Neuronal stem cell (in vitro differentiated cells): ENCODE measurements around the gene TLCD3A.

ENCODE experiments used
- DNase-seq: peaks from one replicate; pipeline ENCODE4 v3.0.0-alpha.2; 2013; ENCODE audit warnings: low spot score
- H2AFZ ChIP-seq: one replicate; pipeline ENCODE4 v1.6.1; 2013; ENCODE audit warnings: mild to moderate bottlenecking, low read length, inconsistent platforms
- H2AK5ac ChIP-seq: 2 replicates; pipeline ENCODE4 v1.6.1; 2013; ENCODE audit warnings: low read depth, mild to moderate bottlenecking, inconsistent platforms, low read length, moderate library complexity, mixed read lengths
- H2BK120ac ChIP-seq: 2 replicates; pipeline ENCODE4 v1.6.1; 2013; ENCODE audit warnings: low read depth, mild to moderate bottlenecking, inconsistent platforms, low read length, moderate library complexity, mixed read lengths
- H2BK12ac ChIP-seq: one replicate; pipeline ENCODE4 v1.6.1; 2013; ENCODE audit warnings: low read length, inconsistent platforms
- H2BK15ac ChIP-seq: 2 replicates; pipeline ENCODE4 v1.6.1; 2013; ENCODE audit warnings: mild to moderate bottlenecking, low read length, inconsistent platforms, mixed read lengths
- H2BK5ac ChIP-seq: one replicate; pipeline ENCODE4 v1.6.1; 2013; ENCODE audit warnings: inconsistent platforms, mild to moderate bottlenecking, low read length, moderate library complexity
- H3K14ac ChIP-seq: one replicate; pipeline ENCODE4 v1.6.1; 2013; ENCODE audit warnings: low read length, inconsistent platforms
- H3K18ac ChIP-seq: 2 replicates; pipeline ENCODE4 v1.6.1; 2013; ENCODE audit warnings: low read length, inconsistent platforms
- H3K23ac ChIP-seq: 2 replicates; pipeline ENCODE4 v1.6.1; 2013; ENCODE audit warnings: low read depth, mild to moderate bottlenecking, mixed read lengths, low read length, inconsistent platforms; ENCODE audit not compliant: poor library complexity
- H3K27ac ChIP-seq: replicated peaks from 3 replicates; pipeline ENCODE4 v1.5.1; 2013; ENCODE audit warnings: low read length, inconsistent platforms
- H3K27me3 ChIP-seq, 3 experiments: 2 replicates each; pipeline ENCODE4 v1.6.1; 2013; ENCODE audit warnings: low read length in 3 of 3, mild to moderate bottlenecking in 2 of 3, inconsistent platforms in 1 of 3, low read depth in 1 of 3, mixed read lengths in 1 of 3, moderate library complexity in 1 of 3; ENCODE audit not compliant: control insufficient read depth in 3 of 3, insufficient read depth in 3 of 3
- H3K36me3 ChIP-seq, 2 donors: replicated peaks in 1 of 2; 2 replicates each; pipeline ENCODE4 v1.6.1; 2013; ENCODE audit warnings: low read length in 2 of 2; ENCODE audit not compliant: control insufficient read depth in 2 of 2, insufficient read depth in 2 of 2
- H3K4ac ChIP-seq: 2 replicates; pipeline ENCODE4 v1.6.1; 2013; ENCODE audit warnings: inconsistent platforms, mild to moderate bottlenecking, low read length, moderate library complexity
- H3K4me1 ChIP-seq, 2 donors: 1 replicate in 1 of 2; 2 replicates in 1 of 2; pipeline ENCODE4 v1.6.1; 2013; ENCODE audit warnings: low read length in 2 of 2, low read depth in 1 of 2; ENCODE audit not compliant: control insufficient read depth in 2 of 2, insufficient read depth in 1 of 2
- H3K4me2 ChIP-seq: one replicate; pipeline ENCODE4 v1.6.1; 2013; ENCODE audit warnings: mild to moderate bottlenecking, low read length, inconsistent platforms; ENCODE audit not compliant: insufficient read depth, poor library complexity, severe bottlenecking
- H3K4me3 ChIP-seq, 2 donors: 2 replicates each; pipeline ENCODE4 v1.5.1; 2013; ENCODE audit warnings: low read length in 2 of 2, mild to moderate bottlenecking in 2 of 2, inconsistent platforms in 1 of 2, moderate library complexity in 1 of 2
- H3K79me1 ChIP-seq: one replicate; pipeline ENCODE4 v1.6.1; 2013; ENCODE audit warnings: low read depth, mild to moderate bottlenecking, inconsistent platforms, low read length, moderate library complexity
- H3K9ac ChIP-seq: one replicate; pipeline ENCODE4 v1.6.1; 2013; ENCODE audit warnings: mild to moderate bottlenecking, low read depth, low read length, inconsistent platforms; ENCODE audit not compliant: poor library complexity
- H3K9me3 ChIP-seq, 2 donors: replicated peaks in 1 of 2; 2 replicates each; pipeline versions ENCODE3 to v1.6.1; 2013; ENCODE audit warnings: low read length in 2 of 2, mild to moderate bottlenecking in 2 of 2, inconsistent platforms in 1 of 2, low read depth in 1 of 2, mixed read lengths in 1 of 2, moderate library complexity in 1 of 2; ENCODE audit not compliant: control insufficient read depth in 2 of 2, insufficient read depth in 1 of 2
- H4K8ac ChIP-seq: one replicate; pipeline ENCODE4 v1.6.1; 2013; ENCODE audit warnings: low read depth, mild to moderate bottlenecking, inconsistent platforms, low read length, moderate library complexity
- H4K91ac ChIP-seq: one replicate; pipeline ENCODE4 v1.6.1; 2013; ENCODE audit warnings: low read length, low read depth, mild to moderate bottlenecking, inconsistent platforms; ENCODE audit not compliant: poor library complexity
- WGBS, 2 donors: extraction: QIAGEN DNeasy Blood & Tissue Kit; methylation state at CpG; one replicate each; pipeline ENCODE4 v1.1.7; 2013; ENCODE audit warnings: missing lambda C conversion rate in 2 of 2, mixed read lengths in 1 of 2; ENCODE audit not compliant: insufficient read length in 2 of 2, insufficient replicate concordance in 1 of 2; ENCODE audit errors: extremely low coverage in 2 of 2; 5-methylcytosine and 5-hydroxymethylcytosine counted together

The TLCD3A gene

GRCh38 chr17:773467-774312 lies 41.3 kb downstream of the TLCD3A start:
- Histone ChIP-seq H3K14ac (no peak overlapping the region), H3K36me3 (peaks cover 46 to 89% of the 10 kb centered on the region in 2 donors), H3K27ac (peak overlapping the region; percentile 88), H3K23ac (no peak overlapping the region), H2AFZ (no peak overlapping the region), H3K4me2 (peak overlapping the region; percentile 62), H3K4ac (no peak overlapping the region), H3K27me3 (no peaks in the 10 kb centered on the region), H3K9ac (no peak overlapping the region), H4K8ac (no peak overlapping the region), H2AK5ac (no peak overlapping the region), H2BK5ac (peak overlapping the region; percentile 22), H3K18ac (peak overlapping the region; percentile 33), H4K91ac (no peak overlapping the region), H3K79me1 (peaks cover under 1% of the 10 kb centered on the region), H2BK120ac (peak overlapping the region; percentile 52), H3K4me3 (no peak overlapping the region), H3K4me1 (peaks cover 6 to 18% of the 10 kb centered on the region in 2 donors), H2BK15ac (no peak overlapping the region), H2BK12ac (no peak overlapping the region), H3K9me3 (no peaks in the 10 kb centered on the region)
- DNase-seq = peak; percentile 70
- no CpG with 5 or more reads among the region's 14 CpGs for WGBS, 2 donors

- Histone ChIP-seq H3K4me3 (no peak overlapping the region), H3K36me3 (peaks cover 44 to 89% of the 10 kb centered on the region in 2 donors), H3K27ac (peak overlapping the region; percentile 88)
Measured at GRCh38 chr17:774313-774584, 41.9 kb downstream of the TLCD3A start.

GRCh38 chr17:778096-778495 lies 45.7 kb downstream of the TLCD3A start:
- Histone ChIP-seq H3K36me3 (peaks cover 31 to 63% of the 10 kb centered on the region in 2 donors), H3K4me1 (peaks cover 12 to 16% of the 10 kb centered on the region in 2 donors), H3K23ac (no peak overlapping the region), H3K14ac (no peak overlapping the region), H2AK5ac (no peak overlapping the region), H3K4me2 (no peak overlapping the region), H3K9ac (no peak overlapping the region), H2BK15ac (no peak overlapping the region), H3K4ac (no peak overlapping the region), H3K9me3 (no peaks in the 10 kb centered on the region), H2AFZ (no peak overlapping the region), H2BK120ac (no peak overlapping the region), H3K27me3 (no peaks in the 10 kb centered on the region), H4K91ac (no peak overlapping the region), H4K8ac (no peak overlapping the region), H3K79me1 (peaks cover 10% of the 10 kb centered on the region), H2BK12ac (no peak overlapping the region), H3K18ac (no peak overlapping the region), H2BK5ac (no peak overlapping the region), H3K27ac (no peak overlapping the region), H3K4me3 (no peak overlapping the region)
- no peak for DNase-seq
- WGBS, 2 donors = no CpG with 5 or more reads among the region's 11 CpGs

More at GRCh38 chr17:774313-774584, 41.9 kb downstream of the TLCD3A start:
- no peak overlapping the region for H2AFZ ChIP-seq
- no peak overlapping the region for H4K8ac ChIP-seq
- H4K91ac ChIP-seq = no peak overlapping the region
- no peak overlapping the region for H2AK5ac ChIP-seq
- peak overlapping the region; percentile 52 for H2BK120ac ChIP-seq
- no peak for DNase-seq
- H3K23ac ChIP-seq = no peak overlapping the region
- no peak overlapping the region for H2BK12ac ChIP-seq
- H3K18ac ChIP-seq = peak overlapping the region; percentile 33
- peaks cover 6 to 18% of the 10 kb centered on the region in 2 donors for H3K4me1 ChIP-seq
- no peak overlapping the region for H3K4ac ChIP-seq
- H3K79me1 ChIP-seq = peaks cover 3% of the 10 kb centered on the region
- H3K14ac ChIP-seq = no peak overlapping the region
- WGBS, 2 donors = no CpG with 5 or more reads among the region's 5 CpGs
- peak overlapping the region; percentile 22 for H2BK5ac ChIP-seq
- peak overlapping the region; percentile 62 for H3K4me2 ChIP-seq
- H3K9me3 ChIP-seq = no peaks in the 10 kb centered on the region
- no peak overlapping the region for H3K9ac ChIP-seq
- no peaks in the 10 kb centered on the region for H3K27me3 ChIP-seq
- H2BK15ac ChIP-seq = no peak overlapping the region

GRCh38 chr17:781805-782731 lies 49.7 kb downstream of the TLCD3A start, which contains the start of the genes GLOD4 and MRM3:
Gene GLOD4 (minus strand): TSS chr17:782280. CDS start chr17:782255, 25 bp downstream.
Gene MRM3 (plus strand): TSS chr17:782353. CDS start chr17:782379, 26 bp downstream.
- peak; percentile 92 for DNase-seq

More at GRCh38 chr17:781805-782731, 49.7 kb downstream of the TLCD3A start, which contains the start of the genes GLOD4 and MRM3:
- H3K79me1 ChIP-seq = peaks cover 11% of the 10 kb centered on the region
- peak within 1 kb of the TSS; percentile 99 for H3K18ac ChIP-seq
- no peak within 1 kb of the TSS for H4K8ac ChIP-seq
- H3K4me2 ChIP-seq = peak within 1 kb of the TSS; percentile 82
- peak within 1 kb of the TSS; percentile 60 for H3K4ac ChIP-seq
- WGBS, 2 donors = no CpG with 5 or more reads among the region's 87 CpGs
- peak within 1 kb of the TSS; percentile 82 for H2BK5ac ChIP-seq
- H3K4me3 ChIP-seq = peak within 1 kb of the TSS; percentile 85 to 96
- no peak within 1 kb of the TSS for H2BK120ac ChIP-seq
- H3K4me1 ChIP-seq = peaks cover 9 to 10% of the 10 kb centered on the region in 2 donors
- H2AFZ ChIP-seq = peak within 1 kb of the TSS; percentile 95
- H4K91ac ChIP-seq = peak within 1 kb of the TSS; percentile 89
- H3K9me3 ChIP-seq = no peaks in the 10 kb centered on the region
- peak within 1 kb of the TSS; percentile 54 for H3K27ac ChIP-seq
- H3K27me3 ChIP-seq = no peaks in the 10 kb centered on the region
- peaks cover 16 to 66% of the 10 kb centered on the region in 2 donors for H3K36me3 ChIP-seq
- peak within 1 kb of the TSS; percentile 73 for H2BK15ac ChIP-seq
- peak within 1 kb of the TSS; percentile 90 for H2AK5ac ChIP-seq
- peak within 1 kb of the TSS; percentile 92 for H3K14ac ChIP-seq
- peak within 1 kb of the TSS; percentile 98 for H3K9ac ChIP-seq
- peak within 1 kb of the TSS; percentile 99 for H3K23ac ChIP-seq
- no peak within 1 kb of the TSS for H2BK12ac ChIP-seq
